Measurements from ENCODE around the gene GLDC. TPM values are rescaled to one million over a fixed set of nuclear protein-coding genes. Genes with fewer than 3 reads are reported as not detected.

GLDC gene
- total RNA-seq, 1 experiment from 2014 or later = 145 TPM

DNA sequence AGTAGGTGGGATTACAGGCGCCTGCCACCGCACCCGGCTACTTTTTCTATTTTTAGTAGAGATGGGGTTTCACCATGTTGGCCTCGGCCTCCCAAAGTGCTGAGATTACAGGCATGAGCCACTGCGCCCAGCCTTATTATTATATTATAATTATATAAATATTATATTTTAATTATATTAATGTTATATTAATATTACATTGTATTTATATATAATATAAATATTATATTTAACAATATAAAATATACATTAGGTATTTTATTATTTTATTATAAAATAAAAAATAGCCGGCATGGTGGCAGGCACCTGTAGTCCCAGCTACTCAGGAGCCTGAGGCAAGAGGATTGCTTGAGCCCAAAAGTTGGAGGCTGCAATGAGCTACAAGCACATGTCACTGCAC lies 21.6 kb upstream of the GLDC start:
- no peak overlapping the region for H3K27ac Mint-ChIP-seq
- no peak for DNase-seq (ENCODE audit: low spot score)
- H3K4me3 Mint-ChIP-seq = no peak overlapping the region
- no peaks in the 10 kb centered on the region for H3K9me3 Mint-ChIP-seq
- TF ChIP-seq SOX15 (CRISPR knock-in tag; IDR thresholded peaks at IDR 0.05) (no peak), HMGA2 (CRISPR knock-in tag; IDR thresholded peaks at IDR 0.05) (peak; percentile 99)
- H3K4me1 Mint-ChIP-seq = peaks cover 12% of the 10 kb centered on the region
- POLR2A ChIA-PET = interaction anchor here (0.9 to 1.1 kb wide), 2 partner anchors 9 to 15 kb away, joined by 3 to 4 read pairs; no protein-coding TSS in a partner anchor
- no peaks in the 10 kb centered on the region for H3K27me3 Mint-ChIP-seq (ENCODE audit: low read depth)
- CTCF ChIA-PET = interaction anchor here (0.8 to 1.9 kb wide), 18 partner anchors 10 to 226 kb away, joined by 3 to 7 read pairs (median 4); no protein-coding TSS in a partner anchor
- peak; percentile 21; the same call in 1 of the 2 replicates for ATAC-seq
- H3K36me3 Mint-ChIP-seq = peaks cover 35% of the 10 kb centered on the region

DNA sequence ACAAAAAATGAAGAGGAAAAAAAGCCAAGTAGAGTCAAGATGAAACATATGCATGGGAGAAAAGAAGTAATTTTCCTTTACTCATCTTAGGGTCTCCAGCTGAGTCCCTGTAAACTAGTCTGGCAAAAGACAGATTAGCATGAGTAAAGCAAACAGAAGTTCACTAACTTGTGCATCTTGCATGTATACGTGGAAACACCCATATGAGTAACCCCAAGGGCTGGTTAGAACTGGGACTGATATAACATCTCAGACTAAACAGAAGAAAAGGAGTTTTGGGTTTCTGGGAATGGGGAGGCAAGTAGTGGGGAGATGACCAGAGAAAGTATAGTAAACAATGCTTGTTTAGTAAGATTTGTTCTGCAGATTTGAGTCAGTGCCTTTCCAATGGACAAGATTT lies 20.1 kb upstream of the GLDC start:
- ChIA-PET POLR2A (no interaction called here), CTCF (no interaction called here)
- TF ChIP-seq ZNF423 (CRISPR knock-in tag; IDR thresholded peaks at IDR 0.05) (no peak), HMGA2 (CRISPR knock-in tag; IDR thresholded peaks at IDR 0.05) (no peak), SOX15 (CRISPR knock-in tag; IDR thresholded peaks at IDR 0.05) (no peak), ATF1 (CRISPR knock-in tag; IDR thresholded peaks at IDR 0.05) (no peak), TEAD4 (CRISPR knock-in tag; IDR thresholded peaks at IDR 0.05) (no peak), EMX1 (CRISPR knock-in tag; IDR thresholded peaks at IDR 0.05) (no peak), NR2C2 (CRISPR knock-in tag; IDR thresholded peaks at IDR 0.05) (no peak), TEAD1 (CRISPR knock-in tag; IDR thresholded peaks at IDR 0.05) (no peak), JUN (CRISPR knock-in tag; IDR thresholded peaks at IDR 0.05) (no peak)
- TF ChIP-seq, protein P1, sequence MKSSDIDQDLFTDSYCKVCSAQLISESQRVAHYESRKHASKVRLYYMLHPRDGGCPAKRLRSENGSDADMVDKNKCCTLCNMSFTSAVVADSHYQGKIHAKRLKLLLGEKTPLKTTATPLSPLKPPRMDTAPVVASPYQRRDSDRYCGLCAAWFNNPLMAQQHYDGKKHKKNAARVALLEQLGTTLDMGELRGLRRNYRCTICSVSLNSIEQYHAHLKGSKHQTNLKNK (CRISPR knock-in tag; IDR thresholded peaks at IDR 0.05) = no peak
- TF ChIP-seq, protein P2, sequence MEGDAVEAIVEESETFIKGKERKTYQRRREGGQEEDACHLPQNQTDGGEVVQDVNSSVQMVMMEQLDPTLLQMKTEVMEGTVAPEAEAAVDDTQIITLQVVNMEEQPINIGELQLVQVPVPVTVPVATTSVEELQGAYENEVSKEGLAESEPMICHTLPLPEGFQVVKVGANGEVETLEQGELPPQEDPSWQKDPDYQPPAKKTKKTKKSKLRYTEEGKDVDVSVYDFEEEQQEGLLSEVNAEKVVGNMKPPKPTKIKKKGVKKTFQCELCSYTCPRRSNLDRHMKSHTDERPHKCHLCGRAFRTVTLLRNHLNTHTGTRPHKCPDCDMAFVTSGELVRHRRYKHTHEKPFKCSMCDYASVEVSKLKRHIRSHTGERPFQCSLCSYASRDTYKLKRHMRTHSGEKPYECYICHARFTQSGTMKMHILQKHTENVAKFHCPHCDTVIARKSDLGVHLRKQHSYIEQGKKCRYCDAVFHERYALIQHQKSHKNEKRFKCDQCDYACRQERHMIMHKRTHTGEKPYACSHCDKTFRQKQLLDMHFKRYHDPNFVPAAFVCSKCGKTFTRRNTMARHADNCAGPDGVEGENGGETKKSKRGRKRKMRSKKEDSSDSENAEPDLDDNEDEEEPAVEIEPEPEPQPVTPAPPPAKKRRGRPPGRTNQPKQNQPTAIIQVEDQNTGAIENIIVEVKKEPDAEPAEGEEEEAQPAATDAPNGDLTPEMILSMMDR (IDR thresholded peaks at IDR 0.05) = no peak
- TF ChIP-seq, protein P3, sequence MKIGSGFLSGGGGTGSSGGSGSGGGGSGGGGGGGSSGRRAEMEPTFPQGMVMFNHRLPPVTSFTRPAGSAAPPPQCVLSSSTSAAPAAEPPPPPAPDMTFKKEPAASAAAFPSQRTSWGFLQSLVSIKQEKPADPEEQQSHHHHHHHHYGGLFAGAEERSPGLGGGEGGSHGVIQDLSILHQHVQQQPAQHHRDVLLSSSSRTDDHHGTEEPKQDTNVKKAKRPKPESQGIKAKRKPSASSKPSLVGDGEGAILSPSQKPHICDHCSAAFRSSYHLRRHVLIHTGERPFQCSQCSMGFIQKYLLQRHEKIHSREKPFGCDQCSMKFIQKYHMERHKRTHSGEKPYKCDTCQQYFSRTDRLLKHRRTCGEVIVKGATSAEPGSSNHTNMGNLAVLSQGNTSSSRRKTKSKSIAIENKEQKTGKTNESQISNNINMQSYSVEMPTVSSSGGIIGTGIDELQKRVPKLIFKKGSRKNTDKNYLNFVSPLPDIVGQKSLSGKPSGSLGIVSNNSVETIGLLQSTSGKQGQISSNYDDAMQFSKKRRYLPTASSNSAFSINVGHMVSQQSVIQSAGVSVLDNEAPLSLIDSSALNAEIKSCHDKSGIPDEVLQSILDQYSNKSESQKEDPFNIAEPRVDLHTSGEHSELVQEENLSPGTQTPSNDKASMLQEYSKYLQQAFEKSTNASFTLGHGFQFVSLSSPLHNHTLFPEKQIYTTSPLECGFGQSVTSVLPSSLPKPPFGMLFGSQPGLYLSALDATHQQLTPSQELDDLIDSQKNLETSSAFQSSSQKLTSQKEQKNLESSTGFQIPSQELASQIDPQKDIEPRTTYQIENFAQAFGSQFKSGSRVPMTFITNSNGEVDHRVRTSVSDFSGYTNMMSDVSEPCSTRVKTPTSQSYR (CRISPR knock-in tag; IDR thresholded peaks at IDR 0.05) = no peak
- TF ChIP-seq, protein P4, sequence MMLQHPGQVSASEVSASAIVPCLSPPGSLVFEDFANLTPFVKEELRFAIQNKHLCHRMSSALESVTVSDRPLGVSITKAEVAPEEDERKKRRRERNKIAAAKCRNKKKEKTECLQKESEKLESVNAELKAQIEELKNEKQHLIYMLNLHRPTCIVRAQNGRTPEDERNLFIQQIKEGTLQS (CRISPR knock-in tag; conservative IDR thresholded peaks at IDR 0.05) = no peak
- TF ChIP-seq, protein P5, sequence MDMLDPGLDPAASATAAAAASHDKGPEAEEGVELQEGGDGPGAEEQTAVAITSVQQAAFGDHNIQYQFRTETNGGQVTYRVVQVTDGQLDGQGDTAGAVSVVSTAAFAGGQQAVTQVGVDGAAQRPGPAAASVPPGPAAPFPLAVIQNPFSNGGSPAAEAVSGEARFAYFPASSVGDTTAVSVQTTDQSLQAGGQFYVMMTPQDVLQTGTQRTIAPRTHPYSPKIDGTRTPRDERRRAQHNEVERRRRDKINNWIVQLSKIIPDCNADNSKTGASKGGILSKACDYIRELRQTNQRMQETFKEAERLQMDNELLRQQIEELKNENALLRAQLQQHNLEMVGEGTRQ (CRISPR knock-in tag; IDR thresholded peaks at IDR 0.05) = no peak

DNA sequence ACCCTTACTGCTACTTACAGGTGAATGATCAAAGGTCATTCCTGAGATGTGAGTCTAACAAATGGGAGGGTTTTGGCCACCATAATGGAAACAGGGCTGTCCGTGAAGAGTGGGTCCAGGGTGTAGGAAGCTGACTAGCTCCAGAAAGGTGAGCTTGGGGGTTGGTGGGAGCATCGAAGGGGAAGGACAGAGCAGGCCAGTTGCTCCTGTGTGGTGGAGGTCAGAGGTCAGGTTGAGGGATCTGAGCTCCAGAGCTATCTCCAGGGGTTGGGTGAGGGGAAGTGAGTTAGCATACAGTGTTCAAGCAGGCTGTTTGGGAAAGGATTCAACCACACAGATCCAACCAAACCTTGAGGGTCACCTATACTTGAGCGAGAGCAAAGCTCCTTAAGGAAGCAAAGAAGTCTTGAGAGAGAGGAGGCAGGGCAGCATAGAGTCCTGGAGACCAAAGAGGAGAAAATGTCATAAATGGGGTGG lies 18.7 kb upstream of the GLDC start:
- peaks cover 14% of the 10 kb centered on the region; the same call in 1 of the 2 replicates for H3K36me3 Mint-ChIP-seq
- H3K27me3 Mint-ChIP-seq (ENCODE audit: low read depth) = no peaks in the 10 kb centered on the region
- no peak overlapping the region for H3K4me3 Mint-ChIP-seq
- POLR2A ChIA-PET = no interaction called here
- H3K9me3 Mint-ChIP-seq = no peaks in the 10 kb centered on the region
- peaks cover 12% of the 10 kb centered on the region for H3K4me1 Mint-ChIP-seq
- H3K27ac Mint-ChIP-seq = peak overlapping the region; percentile 93
- DNase-seq (ENCODE audit: low spot score) = no peak
- no peak; the same call in 1 of the 2 replicates for ATAC-seq
- CTCF ChIA-PET = interaction anchor here (0.5 kb wide), 1 partner anchor 94 kb away, joined by 3 read pairs; no protein-coding TSS in a partner anchor
- TF ChIP-seq ZNF396 (CRISPR knock-in tag; IDR thresholded peaks at IDR 0.05; ENCODE audit: borderline replicate concordance) = no peak
- no peak for TF ChIP-seq ZNF219 (CRISPR knock-in tag; IDR thresholded peaks at IDR 0.05; ENCODE audit: borderline replicate concordance)
- TF ChIP-seq PRRX2 (CRISPR knock-in tag; IDR thresholded peaks at IDR 0.05) = no peak
- TF ChIP-seq TCF7 (CRISPR knock-in tag; IDR thresholded peaks at IDR 0.05; ENCODE audit: low read depth) = no peak
- TF ChIP-seq, protein P3 (CRISPR knock-in tag; IDR thresholded peaks at IDR 0.05) = no peak
- TF ChIP-seq, protein P6, sequence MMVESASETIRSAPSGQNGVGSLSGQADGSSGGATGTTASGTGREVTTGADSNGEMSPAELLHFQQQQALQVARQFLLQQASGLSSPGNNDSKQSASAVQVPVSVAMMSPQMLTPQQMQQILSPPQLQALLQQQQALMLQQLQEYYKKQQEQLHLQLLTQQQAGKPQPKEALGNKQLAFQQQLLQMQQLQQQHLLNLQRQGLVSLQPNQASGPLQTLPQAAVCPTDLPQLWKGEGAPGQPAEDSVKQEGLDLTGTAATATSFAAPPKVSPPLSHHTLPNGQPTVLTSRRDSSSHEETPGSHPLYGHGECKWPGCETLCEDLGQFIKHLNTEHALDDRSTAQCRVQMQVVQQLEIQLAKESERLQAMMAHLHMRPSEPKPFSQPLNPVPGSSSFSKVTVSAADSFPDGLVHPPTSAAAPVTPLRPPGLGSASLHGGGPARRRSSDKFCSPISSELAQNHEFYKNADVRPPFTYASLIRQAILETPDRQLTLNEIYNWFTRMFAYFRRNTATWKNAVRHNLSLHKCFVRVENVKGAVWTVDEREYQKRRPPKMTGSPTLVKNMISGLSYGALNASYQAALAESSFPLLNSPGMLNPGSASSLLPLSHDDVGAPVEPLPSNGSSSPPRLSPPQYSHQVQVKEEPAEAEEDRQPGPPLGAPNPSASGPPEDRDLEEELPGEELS (CRISPR knock-in tag; IDR thresholded peaks at IDR 0.05) = no peak

More for the DNA sequence above, 20.1 kb upstream of the GLDC start:
- ATAC-seq (no peak), DNase-seq (ENCODE audit: low spot score) (no peak)
- peaks cover 26% of the 10 kb centered on the region; the same call in 1 of the 2 replicates for H3K36me3 Mint-ChIP-seq
- H3K9me3 Mint-ChIP-seq = no peaks in the 10 kb centered on the region
- H3K4me1 Mint-ChIP-seq = peaks cover 12% of the 10 kb centered on the region
- no peaks in the 10 kb centered on the region for H3K27me3 Mint-ChIP-seq (ENCODE audit: low read depth)
- no peak overlapping the region for H3K4me3 Mint-ChIP-seq
- peak overlapping the region; percentile 39 for H3K27ac Mint-ChIP-seq

All from WTC11 (cell line).